ENCODE results near the gene LEF1.

LEF1 gene

GRCh38 chr4:108170631-108171338 is 2.1 kb upstream of the LEF1 start:
- TF ChIP-seq GATA2 (IDR thresholded peaks at IDR 0.05; ENCODE audit: low read depth, low read length) (no peak), GATA3 (IDR thresholded peaks at IDR 0.05; ENCODE audit: low read depth, low read length) (no peak)

DNA sequence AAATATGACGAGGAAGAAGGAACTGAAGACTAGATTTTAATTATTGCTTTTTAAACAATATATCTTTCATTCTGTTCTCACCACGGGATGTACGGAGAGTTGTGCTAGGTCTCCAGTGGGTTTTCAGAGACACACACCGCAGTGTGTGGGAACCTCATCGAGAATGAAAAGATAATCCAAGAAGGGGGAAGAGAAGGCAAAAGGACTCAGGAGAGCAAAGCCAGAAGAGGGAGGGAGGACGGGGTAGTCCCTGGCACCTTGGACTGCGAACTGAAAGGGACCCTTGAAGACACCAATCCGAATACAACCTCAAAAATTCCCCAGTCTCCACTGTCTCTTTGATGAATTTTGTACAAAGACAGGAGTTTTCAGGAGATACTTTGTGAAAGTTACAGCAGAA is 932 bp upstream of the LEF1 start:
- TF ChIP-seq GATA3 (IDR thresholded peaks at IDR 0.05; ENCODE audit: low read depth, low read length) (no peak), GATA2 (IDR thresholded peaks at IDR 0.05; ENCODE audit: low read depth, low read length) (no peak)

- TF ChIP-seq GATA2 (IDR thresholded peaks at IDR 0.05; ENCODE audit: low read depth, low read length) = no peak
- TF ChIP-seq GATA3 (IDR thresholded peaks at IDR 0.05; ENCODE audit: low read depth, low read length) = no peak
These were observed 517 bp downstream of the LEF1 start for GRCh38 chr4:108168160-108168670.

GRCh38 chr4:108166441-108167315 is 2.1 kb downstream of the LEF1 start:
- TF ChIP-seq GATA2 (IDR thresholded peaks at IDR 0.05; ENCODE audit: low read depth, low read length) = no peak
- TF ChIP-seq GATA3 (IDR thresholded peaks at IDR 0.05; ENCODE audit: low read depth, low read length) = no peak

GRCh38 chr4:108166038-108166437 is 2.7 kb downstream of the LEF1 start:
- TF ChIP-seq GATA2 (IDR thresholded peaks at IDR 0.05; ENCODE audit: low read depth, low read length) (no peak), GATA3 (IDR thresholded peaks at IDR 0.05; ENCODE audit: low read depth, low read length) (no peak)

DNA sequence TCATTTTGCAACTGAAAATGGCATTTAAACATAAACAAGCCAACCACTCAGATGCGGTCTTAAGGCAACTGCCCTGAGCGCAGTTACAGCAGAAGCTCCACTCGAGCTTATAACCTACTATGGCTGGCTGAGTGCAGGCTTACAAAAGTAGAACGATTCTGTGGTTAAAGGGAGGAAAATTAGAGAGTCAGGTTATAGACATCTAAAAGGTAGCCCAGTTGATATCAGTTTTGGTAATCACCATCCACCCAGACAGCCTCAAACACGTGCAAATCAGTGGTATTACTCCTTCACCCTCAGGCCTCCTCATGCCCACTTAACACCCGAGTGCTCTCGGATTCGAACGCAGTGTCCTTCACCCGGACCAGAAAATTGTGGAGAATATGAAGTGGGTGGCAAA is 3.1 kb downstream of the LEF1 start:
- TF ChIP-seq GATA2 (IDR thresholded peaks at IDR 0.05; ENCODE audit: low read depth, low read length) (no peak), GATA3 (IDR thresholded peaks at IDR 0.05; ENCODE audit: low read depth, low read length) (no peak)

- TF ChIP-seq GATA3 (IDR thresholded peaks at IDR 0.05; ENCODE audit: low read depth, low read length) (no peak), GATA2 (IDR thresholded peaks at IDR 0.05; ENCODE audit: low read depth, low read length) (no peak)
These were observed 5.4 kb downstream of the LEF1 start for GRCh38 chr4:108163351-108163750.

DNA sequence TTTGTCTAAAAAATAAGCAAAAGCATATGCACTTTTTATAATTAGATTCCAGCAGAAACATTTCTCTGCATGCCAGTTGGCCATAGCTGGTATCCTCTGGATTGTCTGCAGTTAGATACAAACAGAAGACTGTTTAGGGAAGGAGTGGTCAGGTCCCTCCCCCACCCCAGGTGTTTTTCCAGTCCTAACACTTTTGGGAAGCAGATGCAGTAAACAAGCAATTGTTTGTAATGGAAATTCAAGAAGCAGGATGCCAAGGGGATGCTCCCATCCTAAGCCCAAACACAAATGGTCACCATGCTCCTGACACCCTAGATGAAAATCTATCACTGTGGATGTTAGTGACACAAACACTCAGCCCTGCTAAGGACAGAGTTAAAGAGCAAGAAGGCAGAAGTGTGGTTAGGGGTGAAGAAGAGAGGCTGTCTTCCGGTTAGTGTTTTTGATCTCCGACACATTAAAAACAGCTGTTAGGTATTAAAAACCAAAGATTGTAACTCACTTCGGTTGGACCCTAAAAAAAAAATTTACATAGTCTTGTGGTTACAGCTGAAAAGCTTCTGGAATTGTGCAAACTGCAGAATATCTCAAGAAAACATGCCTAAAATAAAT is 7.9 kb downstream of the LEF1 start:
- TF ChIP-seq GATA2 (IDR thresholded peaks at IDR 0.05; ENCODE audit: low read depth, low read length) (no peak), GATA3 (IDR thresholded peaks at IDR 0.05; ENCODE audit: low read depth, low read length) (no peak)

- TF ChIP-seq GATA3 (IDR thresholded peaks at IDR 0.05; ENCODE audit: low read depth, low read length) (no peak), GATA2 (IDR thresholded peaks at IDR 0.05; ENCODE audit: low read depth, low read length) (no peak)
These were observed 8.9 kb downstream of the LEF1 start for GRCh38 chr4:108159845-108160244.

- TF ChIP-seq GATA3 (IDR thresholded peaks at IDR 0.05; ENCODE audit: low read depth, low read length) = no peak
- TF ChIP-seq GATA2 (IDR thresholded peaks at IDR 0.05; ENCODE audit: low read depth, low read length) = no peak
These were observed 11.1 kb downstream of the LEF1 start for GRCh38 chr4:108157655-108158054.

- TF ChIP-seq GATA3 (IDR thresholded peaks at IDR 0.05; ENCODE audit: low read depth, low read length) (no peak), GATA2 (IDR thresholded peaks at IDR 0.05; ENCODE audit: low read depth, low read length) (no peak)
These were observed 12.3 kb downstream of the LEF1 start for GRCh38 chr4:108156391-108156790.

- TF ChIP-seq GATA2 (IDR thresholded peaks at IDR 0.05; ENCODE audit: low read depth, low read length) = no peak
- TF ChIP-seq GATA3 (IDR thresholded peaks at IDR 0.05; ENCODE audit: low read depth, low read length) = no peak
These were observed 13.4 kb downstream of the LEF1 start for GRCh38 chr4:108155373-108155772.

GRCh38 chr4:108152980-108153379 is 15.8 kb downstream of the LEF1 start:
- TF ChIP-seq GATA3 (IDR thresholded peaks at IDR 0.05; ENCODE audit: low read depth, low read length) = no peak
- TF ChIP-seq GATA2 (IDR thresholded peaks at IDR 0.05; ENCODE audit: low read depth, low read length) = no peak
